Subcutaneous abdominal adipose tissue (tissue), 5 donors: ENCODE measurements around the gene CCNDBP1.

Experiments
- H3K27ac ChIP-seq: one replicate; pipeline ENCODE4 v1.7.0; 2013; ENCODE audit warnings: low read depth, mild to moderate bottlenecking, inconsistent platforms, low read length, moderate library complexity
- H3K27me3 ChIP-seq, 5 donors: one replicate each; pipeline ENCODE4 v1.7.0; 2013; ENCODE audit warnings: low read length in 5 of 5, inconsistent platforms in 1 of 5; ENCODE audit not compliant: control insufficient read depth in 5 of 5, insufficient read depth in 4 of 5
- H3K36me3 ChIP-seq, 5 donors: one replicate each; pipeline ENCODE4 v1.7.0; 2013; ENCODE audit warnings: low read length in 5 of 5; ENCODE audit not compliant: control insufficient read depth in 5 of 5, insufficient read depth in 5 of 5
- H3K4me1 ChIP-seq, 5 donors: one replicate each; pipeline ENCODE4 v1.7.0; 2013; ENCODE audit warnings: low read length in 5 of 5, mild to moderate bottlenecking in 3 of 5, moderate library complexity in 1 of 5; ENCODE audit not compliant: control insufficient read depth in 5 of 5, insufficient read depth in 5 of 5
- H3K4me3 ChIP-seq, 5 donors: one replicate each; pipeline ENCODE4 v1.7.0; 2013; ENCODE audit warnings: low read length in 5 of 5, low read depth in 1 of 5
- H3K9ac ChIP-seq, 5 donors: one replicate each; pipeline ENCODE4 v1.7.0; 2013; ENCODE audit warnings: low read length in 5 of 5, mild to moderate bottlenecking in 4 of 5, moderate library complexity in 3 of 5
- H3K9me3 ChIP-seq, 5 donors: one replicate each; pipeline ENCODE4 v1.7.0; 2013; ENCODE audit warnings: low read length in 5 of 5; ENCODE audit not compliant: control insufficient read depth in 5 of 5
- donor health status: healthy.
- donor health status: healthy.
- donor health status: healthy.
- donor health status: healthy.
- donor health status: healthy.

The CCNDBP1 gene

DNA sequence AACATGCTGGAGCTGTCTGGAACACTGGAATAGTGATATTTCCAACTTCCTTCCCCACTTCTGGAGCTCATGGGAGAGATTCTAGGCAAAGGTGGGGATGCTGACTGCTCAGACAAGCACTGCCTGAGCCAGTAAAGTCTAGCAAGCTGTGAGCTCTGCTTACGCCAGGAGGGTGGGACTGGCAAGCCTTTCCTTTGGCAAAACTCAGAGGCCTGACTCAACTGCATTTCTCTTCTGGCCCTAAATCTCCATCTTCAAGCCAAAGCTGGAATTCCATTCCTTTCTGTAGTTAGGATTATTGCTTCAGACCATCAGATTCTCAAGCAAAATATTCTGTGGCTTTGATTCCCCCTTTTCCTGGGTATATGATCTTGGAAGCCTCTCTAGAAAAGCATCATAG is 55.9 kb downstream of the CCNDBP1 start:
- H3K9ac ChIP-seq: peak overlapping the region in 1 of 5 donors; percentile 9
- no peaks in the 10 kb centered on the region for H3K27me3 ChIP-seq
- no peak overlapping the region for H3K4me3 ChIP-seq
- H3K36me3 ChIP-seq: no peaks in the 10 kb centered on the region
- H3K27ac ChIP-seq: no peak overlapping the region
- H3K9me3 ChIP-seq: no peaks in the 10 kb centered on the region
- H3K4me1 ChIP-seq: peaks cover 0 to 33% (median 17%) of the 10 kb centered on the region in 5 donors

DNA sequence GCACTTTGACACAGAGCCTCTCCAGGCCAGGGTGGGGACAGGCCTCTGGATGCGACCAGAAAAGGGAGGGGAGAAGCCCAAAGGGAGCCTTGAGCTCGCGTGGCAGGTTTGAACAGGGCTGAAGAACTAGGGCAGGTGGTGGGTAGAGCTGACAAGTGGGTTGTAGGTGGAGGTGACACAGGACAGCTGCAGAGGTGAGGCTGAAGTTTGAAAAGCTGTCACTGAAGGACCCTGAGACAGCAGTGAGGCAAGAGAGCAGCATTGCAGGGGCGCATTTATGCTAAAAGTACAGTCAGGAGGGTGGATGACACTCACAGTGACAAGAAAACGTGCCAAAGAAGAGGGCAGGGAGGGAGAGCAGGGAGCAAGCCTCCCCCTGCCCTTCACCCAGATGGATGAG is 57.4 kb downstream of the CCNDBP1 start:
- H3K4me3 ChIP-seq: no peak overlapping the region
- no peak overlapping the region for H3K27ac ChIP-seq
- H3K9ac ChIP-seq: peak overlapping the region in 1 of 5 donors; percentile 9
- peaks cover 0 to 33% (median 17%) of the 10 kb centered on the region in 5 donors for H3K4me1 ChIP-seq
- no peaks in the 10 kb centered on the region for H3K27me3 ChIP-seq
- H3K9me3 ChIP-seq: no peaks in the 10 kb centered on the region
- no peaks in the 10 kb centered on the region for H3K36me3 ChIP-seq

- no peak overlapping the region for H3K27ac ChIP-seq
- no peaks in the 10 kb centered on the region for H3K9me3 ChIP-seq
- H3K27me3 ChIP-seq: no peaks in the 10 kb centered on the region
- H3K4me1 ChIP-seq: peaks cover 0 to 32% (median 13%) of the 10 kb centered on the region in 5 donors
- H3K36me3 ChIP-seq: no peaks in the 10 kb centered on the region
- no peak overlapping the region for H3K9ac ChIP-seq
- H3K4me3 ChIP-seq: no peak overlapping the region
Measured at GRCh38 chr15:43243020-43243645, 57.9 kb downstream of the CCNDBP1 start.

- no peaks in the 10 kb centered on the region for H3K27me3 ChIP-seq
- no peak overlapping the region for H3K27ac ChIP-seq
- no peaks in the 10 kb centered on the region for H3K36me3 ChIP-seq
- H3K4me3 ChIP-seq: no peak overlapping the region
- H3K9me3 ChIP-seq: no peaks in the 10 kb centered on the region
- peaks cover 0 to 23% (median 6%) of the 10 kb centered on the region in 5 donors for H3K4me1 ChIP-seq
- H3K9ac ChIP-seq: no peak overlapping the region
Measured at GRCh38 chr15:43244092-43244491, 58.9 kb downstream of the CCNDBP1 start.

- Histone ChIP-seq H3K4me1 (peaks cover 0 to 14% (median 2%) of the 10 kb centered on the region in 5 donors), H3K9ac (no peak overlapping the region), H3K36me3 (no peaks in the 10 kb centered on the region), H3K9me3 (no peaks in the 10 kb centered on the region), H3K27ac (no peak overlapping the region), H3K4me3 (no peak overlapping the region), H3K27me3 (no peaks in the 10 kb centered on the region)
Measured at GRCh38 chr15:43246261-43246774, 61.1 kb downstream of the CCNDBP1 start.
